ENCODE measurements around the gene SAP30BP.

SAP30BP gene

GRCh38 chr17:75622771-75623273 lies 44.3 kb upstream of the SAP30BP start:
- no peak for DNase-seq
- Histone ChIP-seq H3K27me3 (peaks cover 0 to 2% of the 10 kb centered on the region in 2 donors), H3K9me3 (no peaks in the 10 kb centered on the region), H3K27ac (no peak overlapping the region), H3K4me3 (no peak overlapping the region), H3K4me1 (no peaks in the 10 kb centered on the region), H3K36me3 (peaks cover 0 to 95% (median 58%) of the 10 kb centered on the region in 3 donors)
- intact Hi-C loops (cut with DNase I; ENCODE audit: low total_unique reads), result no loop called here
- no peak for TF ChIP-seq CTCF (IDR thresholded peaks at IDR 0.05)

- Histone ChIP-seq H3K36me3 (peaks cover 0 to 92% (median 52%) of the 10 kb centered on the region in 3 donors), H3K4me1 (no peaks in the 10 kb centered on the region), H3K27ac (no peak overlapping the region), H3K27me3 (no peaks in the 10 kb centered on the region), H3K4me3 (no peak overlapping the region), H3K9me3 (no peaks in the 10 kb centered on the region)
- TF ChIP-seq CTCF (IDR thresholded peaks at IDR 0.05), result no peak
- no peak for DNase-seq
- intact Hi-C loops (cut with DNase I; ENCODE audit: low total_unique reads), result no loop called here
Observed at GRCh38 chr17:75623386-75623785, 43.8 kb upstream of the SAP30BP start.

GRCh38 chr17:75624021-75624420 lies 43.1 kb upstream of the SAP30BP start:
- no peak for TF ChIP-seq CTCF (IDR thresholded peaks at IDR 0.05)
- Histone ChIP-seq H3K27me3 (no peaks in the 10 kb centered on the region), H3K36me3 (peaks cover 0 to 91% (median 46%) of the 10 kb centered on the region in 3 donors), H3K9me3 (no peaks in the 10 kb centered on the region), H3K4me3 (no peak overlapping the region), H3K27ac (no peak overlapping the region), H3K4me1 (no peaks in the 10 kb centered on the region)
- intact Hi-C loops (cut with DNase I; ENCODE audit: low total_unique reads), result no loop called here
- DNase-seq, result no peak

- DNase-seq, result no peak
- intact Hi-C loops (cut with DNase I; ENCODE audit: low total_unique reads), result no loop called here
- H3K27me3 ChIP-seq, result no peaks in the 10 kb centered on the region
- peaks cover 0 to 90% (median 38%) of the 10 kb centered on the region in 3 donors for H3K36me3 ChIP-seq
- no peaks in the 10 kb centered on the region for H3K4me1 ChIP-seq
- no peaks in the 10 kb centered on the region for H3K9me3 ChIP-seq
- no peak for TF ChIP-seq CTCF (IDR thresholded peaks at IDR 0.05)
- H3K4me3 ChIP-seq, result no peak overlapping the region
- no peak overlapping the region for H3K27ac ChIP-seq
Observed at GRCh38 chr17:75624714-75625345, 42.3 kb upstream of the SAP30BP start.

GRCh38 chr17:75625813-75626486 lies 41.2 kb upstream of the SAP30BP start:
- Histone ChIP-seq H3K4me3 (no peak overlapping the region), H3K27me3 (no peaks in the 10 kb centered on the region), H3K36me3 (peaks cover 0 to 90% (median 26%) of the 10 kb centered on the region in 3 donors), H3K9me3 (no peaks in the 10 kb centered on the region), H3K4me1 (no peaks in the 10 kb centered on the region), H3K27ac (no peak overlapping the region)
- no peak for DNase-seq
- intact Hi-C loops (cut with DNase I; ENCODE audit: low total_unique reads), result no loop called here
- peak; percentile 14 to 35 for TF ChIP-seq CTCF (IDR thresholded peaks at IDR 0.05)

All from tibial artery (tissue), 4 donors.